HEK293T (cell line): ENCODE measurements around the gene SYNM.

ENCODE experiments used
- CTCF ChIA-PET: fragments of 350-600 bp; formaldehyde crosslinking; extraction: SDS; loops from one replicate; lab custom pipeline; 2021; ENCODE audit warnings: antibody characterized with exemption, inconsistent platforms; lab: Yijun Ruan, JAX
- POLR2A ChIA-PET: fragments of 350-600 bp; formaldehyde crosslinking; extraction: SDS; loops from one replicate; lab custom pipeline; 2020; ENCODE audit warnings: antibody characterized with exemption, inconsistent platforms; lab: Yijun Ruan, JAX
- DNase-seq: peaks from one replicate; pipeline ENCODE4 v3.0.0; 2012; ENCODE audit warnings: mixed read lengths; ENCODE audit errors: extremely low spot score
- ARNT ChIP-seq: fragments of 450-650 bp; IDR thresholded peaks from 2 replicates; pipeline ENCODE4 v1.6.1; 2017; ENCODE audit warnings: mild to moderate bottlenecking
- BHLHE40 ChIP-seq: fragments of 450-650 bp; IDR thresholded peaks from 2 replicates; pipeline ENCODE4 v1.6.1; 2016; ENCODE audit warnings: mild to moderate bottlenecking, moderate library complexity, borderline replicate concordance
- CTBP1 ChIP-seq: fragments of 450-650 bp; IDR thresholded peaks from 2 replicates; pipeline ENCODE4 v1.6.1; 2016; ENCODE audit warnings: borderline replicate concordance
- ELF4 ChIP-seq: fragments of 450-650 bp; IDR thresholded peaks from 2 replicates; pipeline ENCODE4 v1.6.1; 2017; ENCODE audit warnings: antibody characterized with exemption
- FOXA1 ChIP-seq: fragments of 450-650 bp; IDR thresholded peaks from 2 replicates; pipeline ENCODE4 v1.6.1; 2016; ENCODE audit warnings: mild to moderate bottlenecking
- FOXK2 ChIP-seq: fragments of 450-650 bp; IDR thresholded peaks from 2 replicates; pipeline ENCODE4 v1.6.1; 2016; ENCODE audit warnings: mild to moderate bottlenecking
- FOXM1 ChIP-seq: fragments of 450-650 bp; IDR thresholded peaks from 2 replicates; pipeline ENCODE4 v1.6.1; 2017; ENCODE audit warnings: mild to moderate bottlenecking, borderline replicate concordance
- HDGF ChIP-seq: fragments of 450-650 bp; IDR thresholded peaks from 2 replicates; pipeline ENCODE4 v1.6.1; 2017; ENCODE audit warnings: antibody characterized with exemption, borderline replicate concordance
- L3MBTL2 ChIP-seq: fragments of 450-650 bp; conservative IDR thresholded peaks from 2 replicates; pipeline ENCODE4 v1.6.1; 2016; ENCODE audit warnings: mild to moderate bottlenecking
- LEF1 ChIP-seq: fragments of 450-650 bp; IDR thresholded peaks from 2 replicates; pipeline ENCODE4 v1.6.1; 2017; ENCODE audit warnings: mild to moderate bottlenecking, borderline replicate concordance
- NFRKB ChIP-seq: fragments of 450-650 bp; IDR thresholded peaks from 2 replicates; pipeline ENCODE4 v1.6.1; 2016; ENCODE audit warnings: mild to moderate bottlenecking, moderate library complexity
- PKNOX1 ChIP-seq: fragments of 450-650 bp; IDR thresholded peaks from 2 replicates; pipeline ENCODE4 v1.6.1; 2016
- SP1 ChIP-seq: fragments of 450-650 bp; IDR thresholded peaks from 2 replicates; pipeline ENCODE4 v1.6.1; 2017
- SUZ12 ChIP-seq: fragments of 450-650 bp; IDR thresholded peaks from 2 replicates; pipeline ENCODE4 v1.6.1; 2016; ENCODE audit warnings: mild to moderate bottlenecking
- TARDBP ChIP-seq: fragments of 450-650 bp; IDR thresholded peaks from 2 replicates; pipeline ENCODE4 v1.6.1; 2016
- ZNF384 ChIP-seq: fragments of 450-650 bp; IDR thresholded peaks from 2 replicates; pipeline ENCODE4 v1.6.1; 2016

The SYNM gene

DNA sequence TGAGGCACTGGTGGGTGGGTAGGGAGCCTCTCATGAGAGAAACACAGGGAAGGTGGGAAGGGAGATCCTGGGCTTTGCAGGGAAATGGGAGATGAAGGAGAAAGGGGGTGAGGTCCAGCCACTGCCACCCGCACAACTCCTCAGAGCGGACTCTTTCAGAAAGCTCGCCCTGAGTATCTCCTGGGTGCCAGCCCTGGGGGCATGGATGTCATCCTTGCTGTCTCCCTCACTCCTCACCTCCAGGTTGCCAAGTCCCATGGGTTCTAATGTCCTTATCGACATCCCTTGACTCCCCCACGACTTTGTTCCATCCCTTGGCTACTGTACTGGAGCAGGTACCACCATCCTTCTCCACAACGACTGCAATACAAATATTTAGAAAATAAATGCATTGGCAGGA is 40.9 kb downstream of the SYNM start:
- TF ChIP-seq TARDBP, result no peak
- ChIA-PET CTCF (no interaction called here), POLR2A (no interaction called here)
- no peak for DNase-seq

DNA sequence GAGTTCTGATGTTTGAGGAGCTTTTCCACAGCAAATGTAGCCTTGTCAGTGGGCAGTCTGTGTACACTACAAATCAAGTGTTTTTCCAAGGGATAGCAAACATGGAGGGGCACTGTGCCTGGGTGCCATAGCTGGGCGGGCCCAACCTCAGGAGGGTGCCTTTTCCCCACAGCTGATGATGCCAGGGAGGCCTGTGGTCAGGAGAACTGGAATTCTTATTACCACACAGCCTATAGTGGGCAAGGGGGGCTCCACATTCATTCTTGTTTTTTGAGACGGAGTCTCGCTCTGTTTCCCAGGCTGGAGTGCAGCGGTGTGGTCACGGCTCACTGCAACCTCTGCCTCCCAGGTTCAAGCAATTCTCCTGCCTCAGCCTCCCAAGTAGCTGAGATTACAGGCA is 41.8 kb downstream of the SYNM start:
- ChIA-PET POLR2A (no interaction called here), CTCF (no interaction called here)
- TF ChIP-seq ELF4, result no peak
- TF ChIP-seq ZNF384, result no peak
- TF ChIP-seq SP1, result no peak
- TF ChIP-seq ARNT, result no peak
- TF ChIP-seq CTBP1, result no peak
- no peak for TF ChIP-seq FOXA1
- TF ChIP-seq PKNOX1, result no peak
- no peak for TF ChIP-seq HDGF
- no peak for TF ChIP-seq FOXM1
- no peak for TF ChIP-seq SUZ12
- no peak for TF ChIP-seq FOXK2
- TF ChIP-seq BHLHE40, result no peak
- TF ChIP-seq LEF1, result no peak
- no peak for TF ChIP-seq L3MBTL2
- no peak for TF ChIP-seq NFRKB
- TF ChIP-seq TARDBP, result no peak
- DNase-seq, result no peak

DNA sequence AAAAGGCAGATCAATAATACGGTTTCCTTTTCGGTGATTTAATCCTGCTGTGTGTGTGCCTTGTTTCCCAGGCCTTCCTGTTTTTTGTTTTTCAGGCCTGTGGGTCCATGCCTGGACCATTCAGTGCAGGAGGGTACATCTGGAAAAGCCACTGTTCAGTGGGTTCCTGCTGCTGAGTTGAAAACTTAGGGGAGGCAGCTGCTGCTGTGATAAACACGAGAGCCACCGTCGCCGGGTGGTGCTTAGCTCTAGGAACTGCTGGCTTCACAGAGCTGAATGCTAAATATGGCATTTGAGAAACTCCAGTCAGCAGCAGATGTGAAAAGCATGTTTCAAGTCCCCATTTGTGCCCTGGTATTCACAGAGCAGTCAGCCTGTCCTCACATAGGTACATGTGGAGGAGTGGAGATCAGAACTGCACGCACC is 44.0 kb downstream of the SYNM start:
- ChIA-PET POLR2A (no interaction called here), CTCF (no interaction called here)
- TF ChIP-seq BHLHE40, result no peak
- no peak for TF ChIP-seq SUZ12
- TF ChIP-seq ARNT, result no peak
- no peak for TF ChIP-seq ELF4
- TF ChIP-seq LEF1, result no peak
- no peak for TF ChIP-seq FOXA1
- TF ChIP-seq NFRKB, result no peak
- no peak for TF ChIP-seq CTBP1
- TF ChIP-seq L3MBTL2, result no peak
- DNase-seq, result no peak

GRCh38 chr15:99149366-99149765 is 44.5 kb downstream of the SYNM start:
- TF ChIP-seq FOXK2 (no peak), SUZ12 (no peak), PKNOX1 (no peak), FOXM1 (no peak), L3MBTL2 (no peak), BHLHE40 (no peak), FOXA1 (no peak), LEF1 (no peak), NFRKB (no peak), SP1 (no peak), ZNF384 (no peak), CTBP1 (no peak), ARNT (no peak), TARDBP (no peak), ELF4 (no peak)
- CTCF ChIA-PET, result no interaction called here
- no peak for DNase-seq
- POLR2A ChIA-PET, result no interaction called here

DNA sequence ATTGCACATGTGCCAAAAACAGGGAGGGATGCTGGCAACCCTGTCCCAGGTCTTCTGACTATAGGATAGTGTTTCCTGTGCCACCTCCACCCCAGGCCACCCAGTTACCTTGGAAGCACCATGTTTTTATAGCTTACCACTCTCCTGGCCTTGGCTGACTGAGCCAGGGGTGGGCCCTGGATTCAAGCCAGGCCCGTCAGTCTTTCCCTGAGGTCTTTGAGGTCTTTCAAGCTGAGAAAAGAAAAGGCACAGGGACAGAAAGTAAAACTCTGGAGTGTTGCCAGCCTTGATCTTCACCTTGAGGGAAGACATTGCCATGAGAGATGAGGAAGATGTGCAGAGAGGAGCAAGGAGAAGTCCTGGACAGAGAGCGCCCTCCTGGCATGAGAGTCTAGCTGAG is 46.3 kb downstream of the SYNM start:
- TF ChIP-seq SP1 (no peak), FOXM1 (no peak), HDGF (no peak), ZNF384 (no peak), FOXK2 (no peak), CTBP1 (no peak), SUZ12 (no peak), TARDBP (no peak), LEF1 (no peak), PKNOX1 (no peak), L3MBTL2 (no peak), FOXA1 (no peak), ELF4 (no peak), NFRKB (no peak), BHLHE40 (no peak), ARNT (no peak)
- POLR2A ChIA-PET, result no interaction called here
- DNase-seq, result no peak
- CTCF ChIA-PET, result no interaction called here

DNA sequence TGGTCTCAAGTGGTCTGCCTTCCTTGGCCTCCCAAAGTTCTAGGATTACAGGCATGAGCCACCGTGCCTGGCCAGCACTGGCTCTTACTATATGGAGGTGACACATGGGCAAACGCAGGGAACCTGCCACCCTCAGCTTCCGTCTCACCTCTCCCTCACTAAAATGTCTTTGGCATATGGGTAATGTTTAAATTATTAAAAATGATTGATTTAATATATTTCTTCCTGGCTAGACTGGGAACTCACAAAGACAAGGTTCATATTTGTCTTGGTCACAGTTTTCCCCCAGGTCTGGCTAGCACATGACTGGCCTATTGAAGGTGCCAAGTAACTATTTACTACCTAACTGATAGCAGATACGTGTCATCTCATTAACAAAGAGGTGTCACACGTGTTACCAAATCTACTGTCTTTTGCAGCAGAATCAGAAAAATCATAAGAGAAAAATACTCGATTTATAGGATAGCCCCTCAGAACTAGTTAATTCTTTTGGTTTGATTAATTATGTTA is 48.2 kb downstream of the SYNM start:
- no peak for DNase-seq
- ChIA-PET CTCF (no interaction called here), POLR2A (no interaction called here)
- TF ChIP-seq BHLHE40 (no peak), L3MBTL2 (no peak), HDGF (no peak)
